ENCODE results near the gene FTH1. TPM values are rescaled to one million over a fixed set of nuclear protein-coding genes. Genes with fewer than 3 reads are reported as not detected.
A peak's percentile ranks its signal among the peaks of the same experiment; 100 is the strongest.

Gene FTH1
- total RNA-seq, 2 experiments from 2014 or later: 821 to 824 TPM

GRCh38 chr11:61996933-61997332 lies 29.5 kb upstream of the FTH1 start:
- H3K27me3 Mint-ChIP-seq: no peaks in the 10 kb centered on the region
- DNase-seq: no peak
- H3K4me1 Mint-ChIP-seq: no peaks in the 10 kb centered on the region
- H3K9me3 Mint-ChIP-seq: peaks cover 14% of the 10 kb centered on the region
- no peak overlapping the region for H3K27ac Mint-ChIP-seq
- H3K36me3 Mint-ChIP-seq: peaks cover 16% of the 10 kb centered on the region
- H3K4me3 Mint-ChIP-seq: no peak overlapping the region

- H3K4me3 Mint-ChIP-seq: no peak overlapping the region
- DNase-seq: no peak
Observed at GRCh38 chr11:61994981-61995380, 27.5 kb upstream of the FTH1 start.

GRCh38 chr11:61985869-61986268 lies 18.4 kb upstream of the FTH1 start:
- no peak for DNase-seq
- H3K27ac Mint-ChIP-seq: no peak overlapping the region
- H3K4me1 Mint-ChIP-seq: no peaks in the 10 kb centered on the region
- peaks cover 10% of the 10 kb centered on the region for H3K36me3 Mint-ChIP-seq
- H3K9me3 Mint-ChIP-seq: peaks cover 14% of the 10 kb centered on the region
- H3K27me3 Mint-ChIP-seq: no peaks in the 10 kb centered on the region
- H3K4me3 Mint-ChIP-seq: no peak overlapping the region

More at GRCh38 chr11:61994981-61995380, 27.5 kb upstream of the FTH1 start:
- no peaks in the 10 kb centered on the region for H3K27me3 Mint-ChIP-seq
- no peaks in the 10 kb centered on the region for H3K4me1 Mint-ChIP-seq
- no peak overlapping the region for H3K27ac Mint-ChIP-seq
- H3K9me3 Mint-ChIP-seq: peaks cover 18% of the 10 kb centered on the region
- peaks cover 14% of the 10 kb centered on the region for H3K36me3 Mint-ChIP-seq

- Mint-ChIP-seq H3K9me3 (peaks cover 11% of the 10 kb centered on the region), H3K27me3 (no peaks in the 10 kb centered on the region), H3K4me3 (no peak overlapping the region), H3K27ac (no peak overlapping the region), H3K36me3 (peaks cover 10% of the 10 kb centered on the region), H3K4me1 (no peaks in the 10 kb centered on the region)
- no peak for DNase-seq
Observed at GRCh38 chr11:61983419-61983818, 16.0 kb upstream of the FTH1 start.

- no peaks in the 10 kb centered on the region for H3K4me1 Mint-ChIP-seq
- no peak for DNase-seq
- no peak overlapping the region for H3K27ac Mint-ChIP-seq
Observed at GRCh38 chr11:61980783-61981541, 13.5 kb upstream of the FTH1 start.

GRCh38 chr11:61978703-61979661 lies 11.5 kb upstream of the FTH1 start:
- Mint-ChIP-seq H3K4me1 (peaks cover under 1% of the 10 kb centered on the region), H3K36me3 (no peaks in the 10 kb centered on the region), H3K27ac (no peak overlapping the region), H3K4me3 (no peak overlapping the region), H3K27me3 (no peaks in the 10 kb centered on the region), H3K9me3 (no peaks in the 10 kb centered on the region)
- DNase-seq: no peak

More at GRCh38 chr11:61980783-61981541, 13.5 kb upstream of the FTH1 start:
- Mint-ChIP-seq H3K36me3 (peaks cover under 1% of the 10 kb centered on the region), H3K9me3 (no peaks in the 10 kb centered on the region), H3K4me3 (no peak overlapping the region), H3K27me3 (no peaks in the 10 kb centered on the region)

- Mint-ChIP-seq H3K27me3 (no peaks in the 10 kb centered on the region), H3K4me1 (peaks cover 19% of the 10 kb centered on the region), H3K4me3 (no peak overlapping the region), H3K36me3 (no peaks in the 10 kb centered on the region), H3K27ac (no peak overlapping the region), H3K9me3 (no peaks in the 10 kb centered on the region)
- DNase-seq: no peak
Observed at GRCh38 chr11:61976813-61977475, 9.5 kb upstream of the FTH1 start.

GRCh38 chr11:61976420-61976800 lies 9.0 kb upstream of the FTH1 start:
- Mint-ChIP-seq H3K9me3 (no peaks in the 10 kb centered on the region), H3K4me1 (peaks cover 24% of the 10 kb centered on the region), H3K4me3 (no peak overlapping the region), H3K27ac (no peak overlapping the region), H3K36me3 (no peaks in the 10 kb centered on the region), H3K27me3 (no peaks in the 10 kb centered on the region)
- DNase-seq: no peak

- no peak for DNase-seq
- Mint-ChIP-seq H3K4me3 (no peak overlapping the region), H3K9me3 (no peaks in the 10 kb centered on the region), H3K27me3 (no peaks in the 10 kb centered on the region), H3K27ac (no peak overlapping the region), H3K4me1 (peaks cover 30% of the 10 kb centered on the region), H3K36me3 (no peaks in the 10 kb centered on the region)
Observed at GRCh38 chr11:61975638-61976419, 8.4 kb upstream of the FTH1 start.

- Mint-ChIP-seq H3K27ac (peak overlapping the region; percentile 19), H3K4me3 (no peak overlapping the region)
- no peak for DNase-seq
Observed at GRCh38 chr11:61974766-61975631, 7.6 kb upstream of the FTH1 start.

GRCh38 chr11:61973476-61974162 lies 6.2 kb upstream of the FTH1 start:
- Mint-ChIP-seq H3K36me3 (no peaks in the 10 kb centered on the region), H3K9me3 (no peaks in the 10 kb centered on the region), H3K4me1 (peaks cover 43% of the 10 kb centered on the region)

More at GRCh38 chr11:61974766-61975631, 7.6 kb upstream of the FTH1 start:
- Mint-ChIP-seq H3K4me1 (peaks cover 34% of the 10 kb centered on the region), H3K36me3 (no peaks in the 10 kb centered on the region), H3K9me3 (no peaks in the 10 kb centered on the region), H3K27me3 (no peaks in the 10 kb centered on the region)

GRCh38 chr11:61972672-61973475 lies 5.4 kb upstream of the FTH1 start:
- H3K9me3 Mint-ChIP-seq: no peaks in the 10 kb centered on the region
- peaks cover 2% of the 10 kb centered on the region for H3K36me3 Mint-ChIP-seq
- peaks cover 47% of the 10 kb centered on the region for H3K4me1 Mint-ChIP-seq
- H3K4me3 Mint-ChIP-seq: peak overlapping the region; percentile 52
- no peak for DNase-seq
- no peaks in the 10 kb centered on the region for H3K27me3 Mint-ChIP-seq
- H3K27ac Mint-ChIP-seq: peak overlapping the region; percentile 92

More at GRCh38 chr11:61973476-61974162, 6.2 kb upstream of the FTH1 start:
- Mint-ChIP-seq H3K4me3 (no peak overlapping the region), H3K27me3 (no peaks in the 10 kb centered on the region), H3K27ac (peak overlapping the region; percentile 92)
- no peak for DNase-seq
